ENCODE data around the gene STK38L.
A peak's percentile ranks its signal among the peaks of the same experiment; 100 is the strongest.

GRCh38 chr12:27331291-27331926 is 87.3 kb downstream of the STK38L start:
- TF ChIP-seq POLR2A (IDR thresholded peaks at IDR 0.05; ENCODE audit: low read depth) (no peak), CTCF (IDR thresholded peaks at IDR 0.05) (no peak), EP300 (IDR thresholded peaks at IDR 0.05) (no peak), POLR2AphosphoS5 (IDR thresholded peaks at IDR 0.05) (peak in 1 of 2 donors; percentile 59)

Measured in esophagus muscularis mucosa (tissue), 4 donors.